GM18517 (cell line): ENCODE data around the gene KRTAP1-4.
"Not testable (repeated sequence)": the region's sequence is repeated elsewhere in the genome, so short reads cannot be mapped to it uniquely, and the experiment has no call there.

Source experiments
- ATAC-seq: cut with Tn5 transposase; IDR thresholded peaks from one replicate; pipeline ENCODE4 v1.9.1; 2021; ENCODE audit warnings: mild to moderate bottlenecking, moderate library complexity; ENCODE audit not compliant: unreplicated experiment

KRTAP1-4 gene

DNA sequence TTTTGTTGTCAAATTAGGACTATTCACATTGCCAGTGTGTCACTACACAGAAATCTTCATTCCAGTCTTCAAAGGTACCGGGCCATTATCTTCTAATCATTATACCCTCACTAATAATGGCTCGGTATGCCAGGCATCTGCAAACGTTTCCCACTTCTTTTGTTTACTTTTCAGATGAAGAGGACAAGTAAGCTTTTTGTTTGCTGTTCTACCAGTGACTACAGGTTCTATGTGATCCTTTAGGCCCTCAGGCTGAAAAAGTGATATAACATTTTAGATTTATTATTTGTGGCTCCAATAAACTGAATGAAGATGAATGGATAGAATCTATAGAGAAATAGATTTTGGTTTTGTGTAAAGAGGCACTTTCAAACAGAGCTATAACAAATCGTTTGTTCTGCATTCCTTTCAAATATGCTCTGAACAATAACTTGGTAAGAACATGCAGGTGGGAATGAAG lies 20.7 kb downstream of the KRTAP1-4 start:
- no peak for ATAC-seq

DNA sequence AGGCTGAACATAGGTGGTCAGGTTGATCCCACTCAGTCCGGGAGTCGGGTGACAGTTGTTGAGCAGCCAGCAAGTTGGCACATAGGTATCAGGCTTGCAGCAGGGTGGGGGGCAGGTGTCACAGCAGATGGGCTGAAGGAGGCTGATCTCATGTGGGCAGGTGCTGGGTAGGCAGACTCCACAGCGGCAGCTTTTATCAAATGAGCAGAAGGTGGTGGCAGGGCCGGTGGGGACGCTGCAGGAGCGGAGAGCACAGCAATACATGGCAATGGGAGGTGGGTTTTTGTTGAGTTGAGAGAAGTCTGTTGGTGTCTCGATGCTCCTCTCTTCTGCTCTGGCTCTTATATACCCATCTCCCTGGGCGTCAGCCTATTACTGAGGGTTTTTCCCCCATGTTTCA lies 21.2 kb downstream of the KRTAP1-4 start, which contains the start of gene KRTAP3-1:
Gene KRTAP3-1 (minus strand): TSS at position 318 of the 400 bp plus-strand sequence. CDS start 54 bp downstream, at position 264.
- no peak for ATAC-seq

DNA sequence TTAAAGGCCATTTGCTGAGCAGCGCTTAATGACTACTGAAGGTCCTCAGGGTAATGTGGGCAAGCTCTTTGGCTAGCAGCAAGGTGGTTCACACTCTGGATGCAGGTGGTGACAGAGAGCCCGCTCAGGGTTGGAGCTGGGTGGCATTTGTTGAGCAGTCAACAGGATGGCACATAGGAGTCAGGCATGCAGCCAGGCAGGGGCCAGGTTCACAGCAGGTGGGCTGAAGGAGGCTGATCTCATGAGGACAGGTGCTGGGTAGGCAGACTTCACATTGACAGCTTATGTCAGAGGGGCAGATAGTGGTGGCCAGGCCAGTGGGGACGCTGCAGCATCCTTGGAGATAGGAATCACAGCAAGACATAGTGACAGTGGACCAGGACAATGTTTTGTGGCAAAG lies 25.6 kb downstream of the KRTAP1-4 start:
- no peak for ATAC-seq

DNA sequence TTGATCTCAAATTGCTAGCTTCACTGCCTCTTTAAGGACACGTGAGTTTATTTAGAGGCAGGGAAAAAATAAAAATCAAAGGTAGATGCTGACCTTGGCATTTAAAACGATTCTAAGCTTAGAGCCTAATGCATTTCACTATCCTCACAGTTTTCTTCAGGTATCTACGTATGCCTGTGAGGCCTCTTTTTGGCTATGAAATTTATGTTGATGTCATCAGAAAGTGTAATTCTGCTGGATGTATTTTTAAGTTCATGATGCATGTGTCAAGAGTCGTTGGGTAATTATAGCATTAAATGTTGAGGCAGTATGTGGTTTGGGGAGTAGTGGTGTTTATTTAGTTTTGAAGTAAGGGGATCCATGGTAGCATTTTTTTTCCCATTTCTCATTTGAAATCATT lies 26.1 kb downstream of the KRTAP1-4 start:
- ATAC-seq = no peak

DNA sequence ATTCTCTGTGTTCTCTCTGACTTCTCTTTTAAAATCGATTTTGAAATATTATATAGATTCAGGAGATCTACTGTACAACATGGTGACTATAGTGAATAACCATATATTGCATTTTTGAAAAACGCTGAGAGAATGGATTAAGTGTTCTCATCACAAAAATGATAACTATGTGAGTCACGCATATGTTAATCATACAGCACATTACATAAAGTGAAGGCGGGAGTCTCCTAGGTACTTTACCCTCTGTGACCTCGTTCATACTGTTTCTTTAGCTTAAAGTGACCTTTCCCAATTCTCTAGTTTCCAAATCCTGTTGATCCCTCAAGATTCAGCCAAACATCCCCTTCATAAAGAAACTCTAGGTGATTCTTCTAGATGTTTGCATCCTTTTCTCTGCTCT lies 27.2 kb downstream of the KRTAP1-4 start:
- no peak for ATAC-seq

DNA sequence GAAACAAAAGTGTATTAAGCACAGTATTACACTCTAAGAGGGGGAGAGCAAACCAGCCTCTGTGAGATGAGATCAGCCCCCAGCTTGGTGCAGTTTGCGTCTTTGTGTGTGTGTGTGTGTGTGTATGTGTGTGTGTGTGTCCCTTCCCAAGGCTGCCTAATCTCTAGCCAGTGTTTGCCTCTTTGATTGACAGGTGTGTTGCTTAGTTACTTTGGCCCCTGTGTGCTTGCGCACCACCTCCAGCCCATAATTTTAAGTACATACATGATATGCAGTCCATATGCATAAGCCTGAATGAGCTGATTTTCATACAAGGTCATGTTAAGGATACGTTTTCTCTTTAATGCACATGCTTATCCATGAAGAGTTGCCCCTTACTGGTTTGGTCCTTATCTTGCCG lies 28.2 kb downstream of the KRTAP1-4 start:
- ATAC-seq = no peak

DNA sequence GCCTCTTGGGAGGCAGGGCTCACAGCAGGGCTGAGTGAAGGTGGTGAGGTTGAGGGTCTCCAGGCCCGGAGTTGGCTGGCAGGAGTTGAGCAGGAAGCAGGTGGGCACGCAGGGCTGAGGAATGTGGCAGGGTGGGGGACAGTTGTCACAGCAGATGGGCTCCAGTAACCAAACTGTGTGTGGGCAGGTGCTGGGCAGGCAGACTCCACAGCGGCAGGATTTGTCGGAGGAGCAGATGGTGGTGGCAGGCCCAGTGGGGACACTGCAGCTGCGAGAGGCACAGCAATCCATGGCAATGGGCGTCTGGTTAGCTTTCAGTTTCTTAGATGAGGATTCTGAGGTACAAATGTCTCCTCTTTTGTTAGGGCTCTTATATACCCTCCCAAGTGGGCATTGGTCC lies 30.4 kb downstream of the KRTAP1-4 start, which contains the start of gene KRTAP3-2:
Gene KRTAP3-2 (minus strand): TSS at position 344 of the 400 bp plus-strand sequence. CDS start 53 bp downstream, at position 291.
- not testable (repeated sequence) for ATAC-seq

DNA sequence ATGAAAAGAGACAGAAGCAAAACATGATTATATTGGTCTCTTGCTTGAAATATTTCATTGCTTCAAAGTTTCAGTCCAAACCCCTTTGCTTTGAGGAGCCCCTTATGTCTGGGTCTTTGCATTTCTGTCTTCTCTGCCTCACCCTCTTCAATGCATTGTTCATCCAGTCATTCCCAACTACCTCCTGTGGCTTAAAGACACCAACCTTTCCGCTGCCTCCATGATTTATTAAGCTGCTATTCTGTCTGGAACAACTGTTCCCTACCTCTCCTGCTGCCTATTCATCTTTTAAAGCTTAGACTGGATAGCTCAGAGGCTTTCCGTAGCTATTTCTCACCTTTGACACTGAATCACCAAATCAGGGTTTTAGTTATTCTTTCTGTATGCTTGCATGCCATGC lies 32.6 kb downstream of the KRTAP1-4 start:
- ATAC-seq = no peak

DNA sequence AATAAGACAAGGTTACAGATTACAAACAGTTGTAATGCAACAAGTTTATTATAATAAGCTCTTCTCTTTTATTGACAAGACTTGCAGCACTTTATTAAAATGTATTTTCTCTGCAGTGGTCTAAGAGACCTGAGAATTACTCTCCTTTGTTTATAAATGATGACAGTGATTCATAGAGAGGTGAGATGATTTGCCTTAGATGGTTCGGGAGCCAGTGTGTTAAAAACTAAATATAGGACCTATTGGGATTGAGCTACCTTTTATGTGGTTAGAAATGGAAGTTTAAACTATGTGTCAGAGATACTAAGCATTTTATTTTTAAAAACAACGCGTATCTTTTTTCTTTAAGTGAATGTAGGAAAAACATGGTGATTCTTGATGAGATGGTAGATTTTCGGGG lies 33.2 kb downstream of the KRTAP1-4 start:
- no peak for ATAC-seq

DNA sequence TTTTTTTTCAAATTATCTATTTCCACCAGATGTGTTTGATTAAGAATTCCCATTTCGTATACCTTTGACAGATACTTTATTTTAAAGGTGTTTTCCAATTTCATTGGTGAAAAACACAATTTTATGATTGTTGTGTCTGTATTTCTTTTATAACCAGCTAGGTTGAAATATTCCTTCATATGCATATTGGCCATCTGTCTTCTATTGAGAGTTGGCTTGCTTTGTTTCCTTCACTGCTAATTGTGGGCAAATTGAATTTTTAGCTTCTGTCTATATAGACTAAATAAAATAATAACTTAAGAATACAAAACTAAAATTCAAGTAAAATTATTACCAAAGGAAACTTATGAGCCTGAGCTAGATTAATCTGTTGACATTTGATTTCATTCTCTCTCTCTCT lies 34.9 kb downstream of the KRTAP1-4 start:
- no peak for ATAC-seq

DNA sequence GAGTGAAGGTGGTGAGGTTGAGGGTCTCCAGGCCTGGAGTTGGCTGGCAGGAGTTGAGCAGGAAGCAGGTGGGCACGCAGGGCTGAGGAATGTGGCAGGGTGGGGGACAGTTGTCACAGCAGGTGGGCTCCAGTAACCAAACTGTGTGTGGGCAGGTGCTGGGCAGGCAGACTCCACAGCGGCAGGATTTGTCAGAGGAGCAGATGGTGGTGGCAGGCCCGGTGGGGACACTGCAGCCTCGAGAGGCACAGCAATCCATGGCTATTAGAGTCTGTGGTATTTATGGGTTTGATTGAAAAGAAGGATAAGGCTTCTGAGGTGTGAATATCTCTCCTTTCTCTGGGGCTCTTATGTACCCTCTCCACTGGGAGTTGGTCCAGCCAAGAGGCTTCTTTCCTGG lies 36.2 kb downstream of the KRTAP1-4 start, which contains the start of gene KRTAP3-3:
Gene KRTAP3-3 (minus strand): TSS at position 326 of the 400 bp plus-strand sequence. CDS start 67 bp downstream, at position 259.
- no peak for ATAC-seq

DNA sequence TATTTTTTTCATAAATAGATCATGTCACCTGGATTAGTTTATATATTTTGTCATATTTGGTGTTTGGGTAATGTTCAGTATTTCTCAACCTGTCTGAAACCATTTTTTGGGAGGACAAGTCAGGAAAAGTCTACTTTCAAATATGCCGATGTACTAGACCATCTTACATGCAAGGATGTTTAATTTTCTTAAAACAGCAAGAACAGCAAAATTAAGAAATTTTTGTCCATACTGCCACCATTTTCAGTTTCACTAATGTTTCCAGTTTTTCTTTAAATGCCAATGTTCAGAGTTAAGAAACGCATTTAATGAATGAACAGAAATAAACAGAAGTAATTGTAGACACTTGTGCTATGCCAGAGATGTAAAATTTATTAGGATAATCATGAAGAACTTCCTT lies 36.9 kb downstream of the KRTAP1-4 start:
- no peak for ATAC-seq

DNA sequence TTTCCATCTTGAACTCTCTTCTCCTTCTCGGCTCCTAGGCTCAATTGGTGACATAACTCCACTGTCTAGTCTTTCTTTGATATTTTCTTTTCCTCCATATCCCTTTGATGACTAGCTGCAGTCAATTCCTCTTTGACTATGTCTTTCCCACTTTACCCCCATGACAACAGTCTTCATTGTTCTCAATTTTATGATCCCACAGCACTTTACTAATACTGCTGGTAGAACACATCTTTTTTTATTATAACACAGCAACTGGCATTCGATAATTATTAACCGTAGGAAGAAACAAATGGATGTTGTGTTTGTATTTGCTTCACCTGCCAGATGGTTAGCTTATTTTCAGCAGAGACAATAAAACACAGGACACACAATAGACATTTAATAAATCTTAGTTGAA lies 37.3 kb downstream of the KRTAP1-4 start:
- ATAC-seq = no peak

DNA sequence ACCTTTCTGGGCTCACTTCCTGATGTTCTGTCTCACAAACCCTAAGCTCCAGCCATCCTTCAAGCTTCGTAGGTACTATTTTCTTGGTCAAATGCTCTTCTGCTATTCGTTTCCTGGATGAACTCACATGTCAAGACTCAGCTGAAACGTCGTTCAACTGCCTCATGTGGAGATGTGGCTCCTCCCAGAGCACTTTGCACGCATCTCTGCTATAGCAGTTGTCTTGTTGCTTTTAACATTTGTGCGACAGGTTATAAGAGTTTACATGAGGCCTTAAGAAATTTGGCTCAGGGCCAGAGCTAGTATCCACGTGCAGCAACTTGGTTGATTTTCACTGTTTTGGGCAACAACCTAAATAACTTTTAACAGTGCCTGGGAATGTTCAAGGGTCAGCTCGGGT lies 43.1 kb downstream of the KRTAP1-4 start:
- ATAC-seq = no peak

DNA sequence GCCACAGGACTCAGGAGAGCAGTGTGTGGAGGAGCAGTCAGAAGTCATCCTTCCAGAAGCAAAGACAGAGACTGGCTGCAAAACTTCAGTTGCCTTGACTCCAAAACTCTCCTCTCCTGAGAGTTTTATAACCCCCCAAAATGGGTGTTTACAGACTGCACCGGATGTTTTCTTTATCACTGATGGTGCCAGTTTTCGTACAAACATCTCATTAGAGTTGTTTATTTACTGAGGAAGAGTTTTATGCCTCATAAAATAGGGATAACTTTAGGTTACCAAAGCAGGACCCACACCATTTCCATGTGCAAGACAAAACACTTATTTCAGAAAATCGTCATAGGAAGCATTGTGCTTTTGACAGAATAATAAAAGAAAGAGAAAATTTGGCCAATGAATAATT lies 45.8 kb downstream of the KRTAP1-4 start, which contains the start of gene KRT40:
Gene KRT40 (minus strand): TSS at position 101 of the 400 bp plus-strand sequence. CDS start 53 bp downstream, at position 48.
- no peak for ATAC-seq

DNA sequence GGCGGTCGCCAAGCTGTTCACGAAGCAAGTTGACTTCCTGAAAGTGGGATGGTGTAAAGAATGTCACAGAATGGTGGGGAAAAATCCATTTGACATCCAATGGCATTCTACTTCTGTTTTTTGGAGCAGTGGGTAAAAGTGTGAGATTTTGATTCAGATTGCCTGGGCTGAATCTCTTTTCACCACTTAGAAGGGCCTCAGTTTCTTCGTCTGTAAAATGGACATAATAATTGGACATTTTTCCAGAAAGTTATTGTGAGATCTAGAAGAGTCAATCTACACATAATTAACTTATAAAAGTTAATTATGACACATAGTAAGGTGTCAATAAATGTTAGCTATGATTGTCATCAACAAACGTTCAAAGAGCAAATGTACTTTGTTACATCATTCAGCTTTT lies 48.9 kb downstream of the KRTAP1-4 start:
- ATAC-seq = no peak

DNA sequence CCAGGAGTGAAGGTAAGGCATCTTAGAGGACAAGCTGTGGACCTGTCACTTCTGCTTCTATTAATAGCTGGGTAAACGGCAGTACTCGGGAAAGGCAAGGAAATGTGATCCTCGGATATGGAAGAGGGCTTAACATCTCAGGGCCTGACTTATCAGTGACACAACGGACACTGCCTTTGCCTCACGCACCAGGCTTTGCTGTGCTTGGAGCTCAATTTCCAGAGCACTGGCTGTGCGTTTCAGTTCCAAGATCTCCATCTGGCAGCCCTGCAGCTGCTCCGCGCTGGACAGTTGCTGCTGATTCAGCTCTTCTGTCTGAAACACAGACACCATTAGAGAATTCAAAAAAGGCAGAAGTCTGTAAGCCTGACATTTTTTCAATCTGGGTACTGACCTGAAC lies 49.4 kb downstream of the KRTAP1-4 start:
- ATAC-seq = no peak

DNA sequence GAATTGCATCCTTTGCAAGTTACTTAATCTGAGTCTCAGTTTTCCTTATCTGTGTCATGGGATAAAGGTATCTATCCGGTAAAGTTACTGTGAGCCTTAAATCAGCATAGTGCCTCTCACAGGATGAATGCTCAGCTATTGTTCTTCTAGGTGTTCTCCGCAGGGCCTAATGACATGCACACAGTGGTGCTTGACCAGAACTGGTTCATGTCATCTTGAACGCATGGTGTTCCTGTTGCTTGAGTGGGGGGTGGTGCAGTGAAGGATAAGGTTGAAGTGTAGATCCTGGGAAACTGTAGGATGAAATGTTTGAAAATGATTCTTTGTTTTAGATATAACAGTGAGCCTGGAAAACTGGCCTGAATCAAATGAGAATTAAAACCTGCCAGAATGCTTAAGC lies 49.9 kb downstream of the KRTAP1-4 start:
- ATAC-seq = no peak
